MM.1S (cell line): ENCODE results near the gene PI4K2A.

Experiments
- EZH2 ChIP-seq: fragments of 300-600 bp; sonication (generic); optimal IDR thresholded peaks from 2 replicates; pipeline ENCODE3; 2017; ENCODE audit warnings: low read depth, mild to moderate bottlenecking, antibody characterized with exemption, low read length, mixed read lengths
- EZH2phosphoT487 ChIP-seq: fragments of 300-600 bp; sonication (generic); IDR thresholded peaks from 2 replicates; pipeline ENCODE4 v1.6.1; 2018; ENCODE audit warnings: antibody characterized with exemption, low read length
- TF ChIP-seq, protein P1 (sequence below): fragments of 300-600 bp; sonication (generic); IDR thresholded peaks from 2 replicates; pipeline ENCODE4 v1.5.1; 2016; ENCODE audit warnings: antibody characterized with exemption, low read length, mixed read lengths

DNA sequence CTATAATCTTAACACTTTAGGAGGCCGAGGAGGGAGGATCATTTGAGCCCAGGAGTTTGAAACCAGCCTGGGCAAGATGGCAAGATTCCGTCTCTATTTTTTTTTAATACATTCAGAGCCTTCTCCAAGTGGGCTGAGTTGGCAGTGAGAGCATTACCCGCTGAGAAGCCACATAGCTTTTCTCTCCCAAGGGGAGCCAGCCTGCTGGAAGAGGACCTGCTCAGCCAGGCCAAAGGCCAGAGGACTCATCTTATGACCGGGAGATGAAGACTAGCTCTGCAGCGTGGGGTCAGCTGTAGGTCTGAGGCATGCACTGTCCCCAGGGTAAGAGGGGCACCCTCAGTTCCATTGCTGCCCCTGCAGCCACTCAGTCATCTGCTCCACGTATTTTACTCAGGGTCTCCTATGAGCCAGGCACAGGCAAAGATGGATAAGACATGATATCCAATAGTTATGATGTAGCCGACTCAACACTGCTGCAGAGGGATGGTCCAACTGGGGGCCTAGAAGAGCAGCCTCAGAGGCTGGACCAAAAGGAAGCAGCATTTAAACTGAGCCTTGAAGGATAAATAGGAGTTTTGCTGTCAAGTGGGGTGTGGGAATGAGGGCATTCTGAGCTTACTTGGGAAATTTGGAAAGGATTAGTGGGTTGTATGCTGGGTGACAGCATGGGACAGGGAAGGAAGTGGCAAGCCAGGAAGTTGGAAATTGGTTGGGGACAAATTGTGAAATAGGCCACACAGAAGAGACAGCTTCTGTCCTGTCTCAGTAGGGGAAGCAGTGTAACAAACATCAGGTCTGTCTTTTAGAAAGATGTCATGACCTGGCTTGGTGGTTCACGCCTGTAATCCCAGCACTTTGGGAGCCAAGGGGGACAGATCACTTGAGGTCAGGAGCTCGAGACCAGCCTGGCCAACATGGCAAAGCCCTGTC lies 71.4 kb downstream of the PI4K2A start:
- TF ChIP-seq, protein P1, sequence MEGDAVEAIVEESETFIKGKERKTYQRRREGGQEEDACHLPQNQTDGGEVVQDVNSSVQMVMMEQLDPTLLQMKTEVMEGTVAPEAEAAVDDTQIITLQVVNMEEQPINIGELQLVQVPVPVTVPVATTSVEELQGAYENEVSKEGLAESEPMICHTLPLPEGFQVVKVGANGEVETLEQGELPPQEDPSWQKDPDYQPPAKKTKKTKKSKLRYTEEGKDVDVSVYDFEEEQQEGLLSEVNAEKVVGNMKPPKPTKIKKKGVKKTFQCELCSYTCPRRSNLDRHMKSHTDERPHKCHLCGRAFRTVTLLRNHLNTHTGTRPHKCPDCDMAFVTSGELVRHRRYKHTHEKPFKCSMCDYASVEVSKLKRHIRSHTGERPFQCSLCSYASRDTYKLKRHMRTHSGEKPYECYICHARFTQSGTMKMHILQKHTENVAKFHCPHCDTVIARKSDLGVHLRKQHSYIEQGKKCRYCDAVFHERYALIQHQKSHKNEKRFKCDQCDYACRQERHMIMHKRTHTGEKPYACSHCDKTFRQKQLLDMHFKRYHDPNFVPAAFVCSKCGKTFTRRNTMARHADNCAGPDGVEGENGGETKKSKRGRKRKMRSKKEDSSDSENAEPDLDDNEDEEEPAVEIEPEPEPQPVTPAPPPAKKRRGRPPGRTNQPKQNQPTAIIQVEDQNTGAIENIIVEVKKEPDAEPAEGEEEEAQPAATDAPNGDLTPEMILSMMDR: no peak
- TF ChIP-seq EZH2phosphoT487 (no peak), EZH2 (no peak)
